BLaER1 treated with 17β-estradiol and CSF1 and Interleukin-3, amounts not matched to agents 10 nM and 100 nM (cell line): Measurements from ENCODE around the gene TTLL9.
"Not testable (repeated sequence)": the region's sequence is repeated elsewhere in the genome, so short reads cannot be mapped to it uniquely, and the experiment has no call there.

ENCODE experiments used
- H3K27ac ChIP-seq, 11 experiments: shearing (Covaris generic); formaldehyde crosslinking; 2 replicates each; pipeline ENCODE4 v1.8.1; 2022
- H3K27me3 ChIP-seq, 11 experiments: shearing (Covaris generic); formaldehyde crosslinking; 2 replicates each; pipeline ENCODE4 v1.8.1; 2022
- H3K36me3 ChIP-seq, 11 experiments: shearing (Covaris generic); formaldehyde crosslinking; 2 replicates each; pipeline ENCODE4 v1.8.1; 2022
- H3K4me1 ChIP-seq, 10 experiments: shearing (Covaris generic); formaldehyde crosslinking; 2 replicates each; pipeline ENCODE4 v1.8.1; 2022
- H3K4me2 ChIP-seq, 11 experiments: shearing (Covaris generic); formaldehyde crosslinking; 2 replicates each; pipeline ENCODE4 v1.8.1; 2022
- H3K4me3 ChIP-seq, 10 experiments: shearing (Covaris generic); formaldehyde crosslinking; 2 replicates each; pipeline ENCODE4 v1.8.1; 2022
- H3K9ac ChIP-seq, 11 experiments: shearing (Covaris generic); formaldehyde crosslinking; 2 replicates each; pipeline ENCODE4 v1.8.1; 2022
- H3K9me3 ChIP-seq, 11 experiments: shearing (Covaris generic); formaldehyde crosslinking; replicated peaks in 1 of 11; 2 replicates each; pipeline ENCODE4 v1.8.1; 2022
- H4K20me1 ChIP-seq, 11 experiments: shearing (Covaris generic); formaldehyde crosslinking; 2 replicates each; pipeline ENCODE4 v1.8.1; 2022
- Cebpa-rat ChIP-seq, 11 experiments: shearing (Covaris generic); IDR thresholded peaks; 2 replicates each; pipeline ENCODE4 v1.8.1; 2022

Gene TTLL9

GRCh38 chr20:31826074-31826473 is 44.4 kb upstream of the TTLL9 start:
- H3K9me3 ChIP-seq: no peaks in the 10 kb centered on the region
- no peaks in the 10 kb centered on the region for H3K36me3 ChIP-seq
- H3K4me2 ChIP-seq: no peak overlapping the region
- peaks cover 28 to 47% (median 39%) of the 10 kb centered on the region in 10 experiments for H3K4me1 ChIP-seq
- peaks cover 0 to 42% (median 0%) of the 10 kb centered on the region in 11 experiments; a peak in 3 of 22 replicates for H4K20me1 ChIP-seq
- no peak for TF ChIP-seq Cebpa-rat (IDR thresholded peaks at IDR 0.05)
- H3K27ac ChIP-seq: no peak overlapping the region
- no peak overlapping the region for H3K9ac ChIP-seq
- peaks cover 0 to 16% (median 0%) of the 10 kb centered on the region in 11 experiments; a peak in 2 of 22 replicates for H3K27me3 ChIP-seq
- no peak overlapping the region for H3K4me3 ChIP-seq

DNA sequence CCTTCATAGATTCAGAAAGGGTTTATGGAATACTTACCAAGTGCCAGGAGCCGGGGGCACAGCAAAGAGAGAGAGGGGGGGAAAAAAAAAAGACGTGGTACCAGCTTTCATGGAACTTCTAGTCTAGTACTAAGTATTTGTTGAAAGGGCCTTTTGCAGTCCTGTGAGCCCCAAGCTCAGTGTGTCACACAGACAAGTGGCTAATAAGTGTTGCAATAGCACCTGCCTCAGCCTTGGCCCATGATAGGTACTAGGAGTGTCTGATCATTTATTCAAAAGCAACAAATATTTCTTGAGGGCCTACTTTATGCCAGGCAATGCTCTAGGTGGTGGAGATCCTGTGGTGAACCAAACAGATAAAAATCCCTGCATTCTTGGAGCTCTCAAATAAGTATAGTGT is 43.4 kb upstream of the TTLL9 start:
- Histone ChIP-seq H3K4me2 (no peak overlapping the region), H3K27me3 (peaks cover 0 to 20% (median 0%) of the 10 kb centered on the region in 11 experiments; a peak in 2 of 22 replicates), H3K27ac (no peak overlapping the region), H3K4me1 (peaks cover 28 to 47% (median 39%) of the 10 kb centered on the region in 10 experiments), H4K20me1 (peaks cover 0 to 42% (median 0%) of the 10 kb centered on the region in 11 experiments; a peak in 3 of 22 replicates), H3K9ac (no peak overlapping the region), H3K9me3 (no peaks in the 10 kb centered on the region), H3K36me3 (no peaks in the 10 kb centered on the region), H3K4me3 (no peak overlapping the region)
- no peak for TF ChIP-seq Cebpa-rat (IDR thresholded peaks at IDR 0.05)

DNA sequence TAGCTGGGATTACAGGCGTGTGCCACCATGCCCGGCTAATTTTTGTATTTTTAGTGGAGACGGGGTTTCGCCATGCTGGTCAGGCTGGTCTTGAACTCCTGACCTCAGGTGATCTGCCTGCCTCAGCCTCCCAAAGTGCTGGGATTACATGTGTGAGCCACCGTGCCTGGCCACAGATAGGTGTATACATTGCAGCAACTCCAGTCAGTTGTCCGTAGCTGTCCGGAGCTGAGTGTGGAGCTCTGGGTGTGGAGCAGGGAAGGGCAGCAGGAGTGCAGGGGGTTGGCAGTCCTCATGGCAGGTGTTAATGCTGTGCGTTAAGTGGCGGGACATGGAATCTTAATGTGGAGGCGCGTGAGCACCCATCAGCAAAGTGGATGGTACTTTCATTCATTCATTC is 42.4 kb upstream of the TTLL9 start:
- not testable (repeated sequence) for H3K4me2 ChIP-seq, H3K9ac ChIP-seq, H3K9me3 ChIP-seq, H3K27ac ChIP-seq, H3K4me3 ChIP-seq, H3K36me3 ChIP-seq
- Histone ChIP-seq H4K20me1 (peaks cover 0 to 41% (median 0%) of the 10 kb centered on the region in 11 experiments; a peak in 4 of 22 replicates), H3K4me1 (peaks cover 26 to 38% (median 33%) of the 10 kb centered on the region in 10 experiments), H3K27me3 (peaks cover 0 to 24% (median 0%) of the 10 kb centered on the region in 11 experiments; a peak in 2 of 22 replicates)

- Histone ChIP-seq H3K27me3 (peaks cover 0 to 37% (median 0%) of the 10 kb centered on the region in 11 experiments; a peak in 7 of 22 replicates), H3K9ac (0 out of 22 replicates have a peak overlapping the region, but pooled peaks of 1 of the 11 experiments have one; percentile 18), H3K27ac (peak overlapping the region in 3 of 11 experiments; percentile 13 to 27 (median 27); a peak in 2 of 22 replicates), H3K36me3 (no peaks in the 10 kb centered on the region), H3K4me3 (no peak overlapping the region), H3K4me1 (peaks cover 13 to 35% (median 30%) of the 10 kb centered on the region in 10 experiments), H3K9me3 (no peaks in the 10 kb centered on the region), H3K4me2 (peak overlapping the region; percentile 32 to 70 (median 66)), H4K20me1 (peaks cover 0 to 49% (median 4%) of the 10 kb centered on the region in 11 experiments; a peak in 10 of 22 replicates)
- TF ChIP-seq Cebpa-rat (IDR thresholded peaks at IDR 0.05): no peak
These were observed 40.7 kb upstream of the TTLL9 start for GRCh38 chr20:31829731-31830130.

DNA sequence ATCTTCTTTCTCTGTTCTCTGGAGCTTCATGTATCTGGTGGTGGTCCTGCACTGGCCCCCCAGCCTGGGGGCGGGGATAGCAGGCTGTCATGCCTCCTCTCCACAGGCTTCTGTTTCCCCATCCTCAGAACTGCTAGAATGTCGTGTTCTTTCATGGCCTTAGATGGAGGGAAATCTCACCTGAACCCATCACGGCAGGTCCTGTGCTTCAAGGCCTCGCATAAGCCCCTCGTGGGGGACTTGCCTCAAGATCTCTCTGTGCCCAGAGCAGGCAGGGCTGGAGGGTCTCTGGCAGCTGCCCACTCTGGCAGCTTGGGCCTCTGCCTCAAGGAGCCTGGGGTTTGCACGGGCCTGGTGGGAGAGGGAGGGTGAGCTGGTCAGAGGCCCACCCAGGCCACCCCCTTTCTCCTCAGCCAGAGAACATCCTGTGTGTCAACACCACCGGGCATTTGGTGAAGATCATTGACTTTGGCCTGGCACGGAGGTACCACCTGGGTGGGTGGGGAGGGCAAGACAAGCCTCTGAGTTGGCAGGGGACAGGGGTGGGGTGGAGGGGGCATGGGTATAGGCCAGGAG is 39.9 kb upstream of the TTLL9 start:
- Histone ChIP-seq H3K4me3 (no peak overlapping the region), H3K27ac (peak overlapping the region in 1 of 11 experiments; percentile 9; a peak in 1 of 22 replicates), H3K27me3 (peaks cover 0 to 45% (median 0%) of the 10 kb centered on the region in 11 experiments; a peak in 9 of 22 replicates), H4K20me1 (peaks cover 0 to 49% (median 9%) of the 10 kb centered on the region in 11 experiments; a peak in 19 of 22 replicates), H3K36me3 (no peaks in the 10 kb centered on the region), H3K4me1 (peaks cover 20 to 43% (median 37%) of the 10 kb centered on the region in 10 experiments), H3K4me2 (peak overlapping the region; percentile 32 to 70 (median 66)), H3K9me3 (no peaks in the 10 kb centered on the region), H3K9ac (peak overlapping the region in 1 of 11 experiments; percentile 44; a peak in 1 of 22 replicates)
- no peak for TF ChIP-seq Cebpa-rat (IDR thresholded peaks at IDR 0.05)

DNA sequence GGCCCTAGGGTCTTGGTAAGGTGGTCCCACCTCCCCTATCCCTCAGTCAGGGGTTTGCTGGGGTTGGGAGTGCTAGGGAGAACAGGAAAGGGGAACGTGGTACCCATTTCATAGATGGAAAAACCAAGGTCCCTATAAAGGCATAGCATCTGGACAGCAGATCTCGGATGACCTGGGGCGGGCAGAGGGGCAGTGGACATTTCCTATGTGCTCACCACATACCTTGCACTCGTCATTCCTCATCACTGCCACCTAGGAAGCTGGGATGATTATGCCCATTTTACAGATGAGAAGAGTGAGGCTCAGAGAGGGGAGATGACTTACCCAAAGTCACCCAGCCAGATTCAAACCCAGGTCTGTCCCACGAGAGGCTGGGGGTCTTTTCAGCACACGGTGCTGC is 39.2 kb upstream of the TTLL9 start:
- Histone ChIP-seq H3K4me3 (no peak overlapping the region), H3K9ac (no peak overlapping the region), H3K27ac (no peak overlapping the region), H3K4me1 (peaks cover 27 to 50% (median 44%) of the 10 kb centered on the region in 10 experiments), H3K36me3 (no peaks in the 10 kb centered on the region), H3K27me3 (peaks cover 0 to 52% (median 0%) of the 10 kb centered on the region in 11 experiments; a peak in 9 of 22 replicates), H3K9me3 (no peaks in the 10 kb centered on the region), H4K20me1 (peaks cover 0 to 55% (median 16%) of the 10 kb centered on the region in 11 experiments; a peak in 19 of 22 replicates), H3K4me2 (no peak overlapping the region)
- no peak for TF ChIP-seq Cebpa-rat (IDR thresholded peaks at IDR 0.05)

DNA sequence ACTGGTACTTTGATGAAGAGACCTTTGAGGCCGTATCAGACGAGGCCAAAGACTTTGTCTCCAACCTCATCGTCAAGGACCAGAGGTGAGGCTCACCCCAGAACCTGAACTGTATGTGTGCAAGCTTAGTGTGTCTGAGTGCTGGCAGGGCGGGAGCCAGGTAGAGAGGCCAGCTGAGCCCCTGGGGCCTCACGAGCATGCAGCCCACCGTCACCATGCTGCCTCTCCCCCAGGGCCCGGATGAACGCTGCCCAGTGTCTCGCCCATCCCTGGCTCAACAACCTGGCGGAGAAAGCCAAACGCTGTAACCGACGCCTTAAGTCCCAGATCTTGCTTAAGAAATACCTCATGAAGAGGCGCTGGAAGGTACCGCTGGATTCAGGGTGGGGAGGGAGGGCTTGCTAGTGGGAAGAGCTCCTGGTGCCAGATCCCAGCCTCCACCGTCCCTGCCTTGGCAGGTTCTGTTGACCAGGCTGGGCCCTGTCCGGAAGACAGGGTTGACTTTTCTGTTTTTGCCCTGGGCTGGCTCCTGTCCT is 38.6 kb upstream of the TTLL9 start:
- H3K9ac ChIP-seq: no peak overlapping the region
- peaks cover 33 to 56% (median 50%) of the 10 kb centered on the region in 10 experiments for H3K4me1 ChIP-seq
- TF ChIP-seq Cebpa-rat (IDR thresholded peaks at IDR 0.05): no peak
- peaks cover 0 to 61% (median 19%) of the 10 kb centered on the region in 11 experiments; a peak in 19 of 22 replicates for H4K20me1 ChIP-seq
- H3K27ac ChIP-seq: no peak overlapping the region
- H3K4me3 ChIP-seq: no peak overlapping the region
- no peak overlapping the region for H3K4me2 ChIP-seq
- H3K36me3 ChIP-seq: no peaks in the 10 kb centered on the region
- H3K27me3 ChIP-seq: peaks cover 0 to 55% (median 0%) of the 10 kb centered on the region in 11 experiments; a peak in 9 of 22 replicates
- no peaks in the 10 kb centered on the region for H3K9me3 ChIP-seq

GRCh38 chr20:31833130-31833930 is 37.1 kb upstream of the TTLL9 start:
- no peak overlapping the region for H3K4me3 ChIP-seq
- no peak overlapping the region for H3K9ac ChIP-seq
- H3K27me3 ChIP-seq: peaks cover 0 to 67% (median 0%) of the 10 kb centered on the region in 11 experiments; a peak in 9 of 22 replicates
- H3K27ac ChIP-seq: no peak overlapping the region; a peak in 1 of 22 replicates
- peak overlapping the region in 8 of 11 experiments; percentile 18 to 92 (median 85); a peak in 10 of 22 replicates for H3K4me2 ChIP-seq
- H3K36me3 ChIP-seq: no peaks in the 10 kb centered on the region
- peaks cover 0 to 76% (median 25%) of the 10 kb centered on the region in 11 experiments; a peak in 19 of 22 replicates for H4K20me1 ChIP-seq
- H3K9me3 ChIP-seq: no peaks in the 10 kb centered on the region
- peaks cover 48 to 71% (median 65%) of the 10 kb centered on the region in 10 experiments for H3K4me1 ChIP-seq
- no peak for TF ChIP-seq Cebpa-rat (IDR thresholded peaks at IDR 0.05)
